Neuron (in vitro differentiated cells): ENCODE measurements around the gene TBCE.

Experiments
- H2AFZ ChIP-seq: one replicate; pipeline ENCODE4 v1.6.1; 2013; ENCODE audit warnings: low read depth, mild to moderate bottlenecking, inconsistent platforms, low read length, moderate library complexity
- H3K27me3 ChIP-seq: one replicate; pipeline ENCODE4 v1.6.1; 2013; ENCODE audit warnings: low read length; ENCODE audit not compliant: insufficient read depth
- H3K36me3 ChIP-seq: one replicate; pipeline ENCODE4 v1.6.1; 2013; ENCODE audit warnings: low read length; ENCODE audit not compliant: insufficient read depth
- H3K4me1 ChIP-seq: one replicate; pipeline ENCODE4 v1.6.1; 2013; ENCODE audit warnings: low read length; ENCODE audit not compliant: insufficient read depth
- H3K4me3 ChIP-seq: 2 replicates; pipeline ENCODE4 v1.5.1; 2013; ENCODE audit warnings: mild to moderate bottlenecking, low read length, moderate library complexity
- H3K9me3 ChIP-seq: one replicate; pipeline ENCODE4 v1.6.1; 2013; ENCODE audit warnings: low read length

Gene TBCE

GRCh38 chr1:235367000-235367908, at the start of gene TBCE:
TSS of gene TBCE (plus strand) at chr1:235367427. CDS start at chr1:235380050, 12,623 bp downstream.
- Histone ChIP-seq H3K4me3 (peak within 1 kb of the TSS; percentile 62), H2AFZ (peak within 1 kb of the TSS; percentile 33), H3K36me3 (no peaks in the 10 kb centered on the region), H3K9me3 (no peaks in the 10 kb centered on the region), H3K4me1 (peaks cover 4% of the 10 kb centered on the region), H3K27me3 (no peaks in the 10 kb centered on the region)

- Histone ChIP-seq H3K9me3 (no peaks in the 10 kb centered on the region), H3K27me3 (no peaks in the 10 kb centered on the region), H2AFZ (no peak overlapping the region), H3K36me3 (peaks cover 36% of the 10 kb centered on the region), H3K4me1 (no peaks in the 10 kb centered on the region), H3K4me3 (no peak overlapping the region)
Measured at GRCh38 chr1:235319255-235319654, 48.0 kb upstream of the TBCE start.

- Histone ChIP-seq H3K27me3 (no peaks in the 10 kb centered on the region), H3K4me1 (peaks cover 8% of the 10 kb centered on the region), H3K9me3 (no peaks in the 10 kb centered on the region), H3K4me3 (no peak overlapping the region), H3K36me3 (peaks cover 36% of the 10 kb centered on the region), H2AFZ (no peak overlapping the region)
Measured at GRCh38 chr1:235320521-235321179, 46.6 kb upstream of the TBCE start.

GRCh38 chr1:235324296-235324695, 42.9 kb upstream of the TBCE start:
- peaks cover 29% of the 10 kb centered on the region for H3K36me3 ChIP-seq

GRCh38 chr1:235325139-235325538, 42.1 kb upstream of the TBCE start:
- H3K27me3 ChIP-seq = no peaks in the 10 kb centered on the region
- no peak overlapping the region for H2AFZ ChIP-seq
- peak overlapping the region; percentile 93 for H3K4me3 ChIP-seq
- H3K36me3 ChIP-seq = peaks cover 23% of the 10 kb centered on the region
- no peaks in the 10 kb centered on the region for H3K9me3 ChIP-seq
- peaks cover 11% of the 10 kb centered on the region for H3K4me1 ChIP-seq

More at GRCh38 chr1:235324296-235324695, 42.9 kb upstream of the TBCE start:
- H3K9me3 ChIP-seq = no peaks in the 10 kb centered on the region
- peaks cover 11% of the 10 kb centered on the region for H3K4me1 ChIP-seq
- H3K4me3 ChIP-seq = no peak overlapping the region
- no peak overlapping the region for H2AFZ ChIP-seq
- no peaks in the 10 kb centered on the region for H3K27me3 ChIP-seq

GRCh38 chr1:235325854-235326253, 41.4 kb upstream of the TBCE start:
- Histone ChIP-seq H3K4me3 (peak overlapping the region; percentile 93), H3K9me3 (no peaks in the 10 kb centered on the region), H2AFZ (no peak overlapping the region), H3K36me3 (peaks cover 20% of the 10 kb centered on the region), H3K4me1 (peaks cover 17% of the 10 kb centered on the region), H3K27me3 (no peaks in the 10 kb centered on the region)

- H3K36me3 ChIP-seq = peaks cover 12% of the 10 kb centered on the region
- H3K4me1 ChIP-seq = peaks cover 27% of the 10 kb centered on the region
- no peaks in the 10 kb centered on the region for H3K9me3 ChIP-seq
- H2AFZ ChIP-seq = peak overlapping the region; percentile 39
- H3K4me3 ChIP-seq = peak overlapping the region; percentile 93
- no peaks in the 10 kb centered on the region for H3K27me3 ChIP-seq
Measured at GRCh38 chr1:235326719-235327558, 40.3 kb upstream of the TBCE start.

GRCh38 chr1:235327559-235328270, 39.5 kb upstream of the TBCE start, which contains the start of gene ARID4B:
TSS of gene ARID4B (minus strand) at chr1:235328179. CDS start at chr1:235326919, 1,260 bp downstream.
- peaks cover 6% of the 10 kb centered on the region for H3K36me3 ChIP-seq
- H3K27me3 ChIP-seq = no peaks in the 10 kb centered on the region
- peaks cover 29% of the 10 kb centered on the region for H3K4me1 ChIP-seq
- no peaks in the 10 kb centered on the region for H3K9me3 ChIP-seq
- H3K4me3 ChIP-seq = peak within 1 kb of the TSS; percentile 93
- peak within 1 kb of the TSS; percentile 39 for H2AFZ ChIP-seq

GRCh38 chr1:235328271-235329138, 38.7 kb upstream of the TBCE start, which contains the start of gene GGPS1:
TSS of gene GGPS1 (plus strand) at chr1:235328570. CDS start at chr1:235335265, 6,695 bp downstream.
- Histone ChIP-seq H3K4me3 (peak within 1 kb of the TSS; percentile 93), H3K4me1 (peaks cover 29% of the 10 kb centered on the region), H3K27me3 (no peaks in the 10 kb centered on the region), H3K9me3 (no peaks in the 10 kb centered on the region), H3K36me3 (peaks cover 6% of the 10 kb centered on the region), H2AFZ (peak within 1 kb of the TSS; percentile 39)

GRCh38 chr1:235329139-235329902, 37.9 kb upstream of the TBCE start:
- Histone ChIP-seq H3K36me3 (peaks cover 6% of the 10 kb centered on the region), H3K4me1 (peaks cover 29% of the 10 kb centered on the region), H3K9me3 (no peaks in the 10 kb centered on the region), H2AFZ (peak overlapping the region; percentile 29), H3K4me3 (peak overlapping the region; percentile 77), H3K27me3 (no peaks in the 10 kb centered on the region)

- H3K4me3 ChIP-seq = peak overlapping the region; percentile 77
Measured at GRCh38 chr1:235330918-235331285, 36.3 kb upstream of the TBCE start.

More at GRCh38 chr1:235330918-235331285, 36.3 kb upstream of the TBCE start:
- Histone ChIP-seq H3K36me3 (peaks cover 10% of the 10 kb centered on the region), H3K4me1 (peaks cover 18% of the 10 kb centered on the region), H3K27me3 (no peaks in the 10 kb centered on the region), H2AFZ (no peak overlapping the region), H3K9me3 (no peaks in the 10 kb centered on the region)
